GM12872 (cell line): ENCODE measurements around the gene PIK3R6.

Experiments used
- TF ChIP-seq, protein P1 (sequence below): IDR thresholded peaks from 3 replicates; pipeline ENCODE4 v1.5.1; 2011; ENCODE audit warnings: low read depth, mild to moderate bottlenecking, low read length, moderate library complexity; ENCODE audit not compliant: insufficient read depth

The PIK3R6 gene

DNA sequence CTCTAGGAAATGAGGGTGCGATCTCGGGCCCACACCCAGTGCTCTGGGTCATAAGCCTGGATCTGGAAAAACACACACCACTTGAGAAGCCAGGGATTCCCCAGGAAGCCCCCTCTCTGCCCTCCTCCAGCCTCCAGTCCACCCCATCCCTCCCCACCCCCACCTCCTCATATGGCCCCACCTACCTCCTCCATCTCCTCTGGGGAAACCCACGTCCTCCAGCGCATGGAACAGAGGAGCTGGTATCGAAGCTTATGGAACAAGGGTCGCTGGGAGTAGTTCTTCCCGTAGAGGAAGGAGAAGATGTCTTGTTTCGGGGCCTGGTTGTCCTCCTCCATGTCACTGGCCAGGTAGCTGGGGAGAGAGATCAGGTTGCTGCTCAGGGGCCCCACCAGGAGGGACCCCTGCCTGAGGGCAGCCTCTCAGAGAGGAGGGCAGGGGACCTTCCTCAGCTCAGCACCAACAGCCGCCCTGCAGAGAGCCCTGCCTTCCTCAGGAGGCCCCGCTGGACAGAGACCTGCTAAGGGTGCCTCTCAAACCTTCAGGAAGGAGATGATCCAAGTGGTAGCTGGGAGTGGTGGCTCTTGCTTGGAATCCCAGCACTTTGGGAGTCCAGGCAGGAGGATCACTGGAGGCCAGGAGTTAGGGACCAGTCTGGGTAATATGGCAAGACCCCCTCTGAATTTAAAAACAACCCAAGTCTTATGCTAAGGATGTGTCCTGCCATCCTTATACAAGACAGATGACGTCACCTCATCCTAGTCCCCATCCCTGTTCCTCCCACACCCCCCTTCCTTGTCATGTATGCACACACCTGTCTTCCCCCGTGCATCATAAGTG lies 114.1 kb downstream of the PIK3R6 start:
- TF ChIP-seq, protein P1, sequence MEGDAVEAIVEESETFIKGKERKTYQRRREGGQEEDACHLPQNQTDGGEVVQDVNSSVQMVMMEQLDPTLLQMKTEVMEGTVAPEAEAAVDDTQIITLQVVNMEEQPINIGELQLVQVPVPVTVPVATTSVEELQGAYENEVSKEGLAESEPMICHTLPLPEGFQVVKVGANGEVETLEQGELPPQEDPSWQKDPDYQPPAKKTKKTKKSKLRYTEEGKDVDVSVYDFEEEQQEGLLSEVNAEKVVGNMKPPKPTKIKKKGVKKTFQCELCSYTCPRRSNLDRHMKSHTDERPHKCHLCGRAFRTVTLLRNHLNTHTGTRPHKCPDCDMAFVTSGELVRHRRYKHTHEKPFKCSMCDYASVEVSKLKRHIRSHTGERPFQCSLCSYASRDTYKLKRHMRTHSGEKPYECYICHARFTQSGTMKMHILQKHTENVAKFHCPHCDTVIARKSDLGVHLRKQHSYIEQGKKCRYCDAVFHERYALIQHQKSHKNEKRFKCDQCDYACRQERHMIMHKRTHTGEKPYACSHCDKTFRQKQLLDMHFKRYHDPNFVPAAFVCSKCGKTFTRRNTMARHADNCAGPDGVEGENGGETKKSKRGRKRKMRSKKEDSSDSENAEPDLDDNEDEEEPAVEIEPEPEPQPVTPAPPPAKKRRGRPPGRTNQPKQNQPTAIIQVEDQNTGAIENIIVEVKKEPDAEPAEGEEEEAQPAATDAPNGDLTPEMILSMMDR = no peak
